ENCODE data around the gene HIP1. TPM values are rescaled to one million over a fixed set of nuclear protein-coding genes. Genes with fewer than 3 reads are reported as not detected.
"Not testable (repeated sequence)": the region's sequence is repeated elsewhere in the genome, so short reads cannot be mapped to it uniquely, and the experiment has no call there.

Gene HIP1
- total RNA-seq, 1 donor from 2014 or later = 30.9 TPM

DNA sequence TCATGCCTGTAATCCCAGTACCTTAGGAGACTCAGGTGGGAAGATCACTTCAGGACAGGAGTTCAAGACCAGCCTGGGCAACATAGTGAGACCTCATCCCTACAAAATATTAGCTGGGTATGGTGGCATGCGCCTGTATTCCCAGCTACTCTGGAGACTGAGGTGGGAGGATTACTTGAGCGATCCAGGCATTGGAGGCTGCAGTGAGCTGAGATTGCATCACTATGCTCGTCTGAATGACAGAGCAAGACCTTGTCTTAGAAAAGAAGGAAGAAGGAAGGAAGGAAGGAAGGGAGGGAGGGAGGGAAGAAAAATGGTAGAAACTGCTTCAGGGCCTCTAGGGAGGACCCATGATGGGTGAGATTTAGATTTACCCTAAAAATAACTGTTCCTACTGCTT, 134.3 kb downstream of the HIP1 start:
- TF ChIP-seq, protein P1, sequence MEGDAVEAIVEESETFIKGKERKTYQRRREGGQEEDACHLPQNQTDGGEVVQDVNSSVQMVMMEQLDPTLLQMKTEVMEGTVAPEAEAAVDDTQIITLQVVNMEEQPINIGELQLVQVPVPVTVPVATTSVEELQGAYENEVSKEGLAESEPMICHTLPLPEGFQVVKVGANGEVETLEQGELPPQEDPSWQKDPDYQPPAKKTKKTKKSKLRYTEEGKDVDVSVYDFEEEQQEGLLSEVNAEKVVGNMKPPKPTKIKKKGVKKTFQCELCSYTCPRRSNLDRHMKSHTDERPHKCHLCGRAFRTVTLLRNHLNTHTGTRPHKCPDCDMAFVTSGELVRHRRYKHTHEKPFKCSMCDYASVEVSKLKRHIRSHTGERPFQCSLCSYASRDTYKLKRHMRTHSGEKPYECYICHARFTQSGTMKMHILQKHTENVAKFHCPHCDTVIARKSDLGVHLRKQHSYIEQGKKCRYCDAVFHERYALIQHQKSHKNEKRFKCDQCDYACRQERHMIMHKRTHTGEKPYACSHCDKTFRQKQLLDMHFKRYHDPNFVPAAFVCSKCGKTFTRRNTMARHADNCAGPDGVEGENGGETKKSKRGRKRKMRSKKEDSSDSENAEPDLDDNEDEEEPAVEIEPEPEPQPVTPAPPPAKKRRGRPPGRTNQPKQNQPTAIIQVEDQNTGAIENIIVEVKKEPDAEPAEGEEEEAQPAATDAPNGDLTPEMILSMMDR (IDR thresholded peaks at IDR 0.05; ENCODE audit: unreplicated experiment) = no peak
- no peaks in the 10 kb centered on the region for H3K27me3 Mint-ChIP-seq (ENCODE audit: low read depth)

DNA sequence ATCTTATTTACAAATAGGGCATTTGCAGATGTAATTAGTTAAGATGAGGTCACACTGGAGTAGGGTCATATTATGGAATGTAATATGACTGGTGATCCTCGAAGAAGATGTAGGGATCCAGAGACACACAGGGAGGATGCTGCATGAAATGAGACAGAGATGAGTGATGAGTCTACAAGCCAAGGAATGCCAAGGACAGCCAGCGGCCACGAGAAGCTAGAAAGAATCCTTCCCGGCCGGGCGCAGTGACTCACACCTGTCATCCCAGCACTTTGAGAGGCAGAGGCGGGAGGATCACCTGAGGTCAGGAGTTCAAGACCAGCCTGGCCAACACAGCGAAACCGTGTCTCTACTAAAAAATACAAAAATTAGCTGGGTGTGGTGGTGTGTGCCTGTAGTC, 135.9 kb downstream of the HIP1 start:
- not testable (repeated sequence) for H3K4me1 Mint-ChIP-seq; H3K4me3 Mint-ChIP-seq; H3K27ac Mint-ChIP-seq; H3K36me3 Mint-ChIP-seq; DNase-seq (ENCODE audit: low spot score in 2 of 2, unreplicated experiment in 2 of 2); H3K9me3 Mint-ChIP-seq; H3K27me3 Mint-ChIP-seq (ENCODE audit: low read depth)

More for the DNA sequence above, 134.3 kb downstream of the HIP1 start:
- H3K9me3 Mint-ChIP-seq = no peaks in the 10 kb centered on the region
- H3K4me3 Mint-ChIP-seq = no peak overlapping the region
- no peaks in the 10 kb centered on the region for H3K36me3 Mint-ChIP-seq
- no peak for DNase-seq (ENCODE audit: low spot score in 2 of 2, unreplicated experiment in 2 of 2)
- H3K27ac Mint-ChIP-seq = no peak overlapping the region
- peaks cover 3% of the 10 kb centered on the region for H3K4me1 Mint-ChIP-seq

DNA sequence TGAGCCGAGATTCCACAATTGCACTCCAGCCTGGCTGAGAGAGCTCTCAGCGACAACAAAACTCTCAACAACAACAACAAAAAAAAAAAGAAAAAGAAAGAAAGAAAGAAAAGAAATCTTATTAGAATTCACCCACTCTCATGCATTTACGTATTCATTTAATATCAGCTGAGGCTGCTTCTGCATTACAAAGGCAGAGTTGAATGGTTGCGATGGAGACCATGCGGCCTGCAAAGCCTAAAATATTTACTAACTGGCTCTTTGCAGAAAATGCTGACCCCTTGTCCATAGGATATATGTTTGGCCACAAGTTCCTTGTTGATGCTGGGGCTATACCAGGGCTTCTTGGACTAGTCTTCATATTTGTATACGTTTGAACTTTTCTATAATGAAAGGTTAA, 137.2 kb downstream of the HIP1 start:
- Mint-ChIP-seq H3K36me3 (peaks cover 3% of the 10 kb centered on the region), H3K4me3 (no peak overlapping the region), H3K9me3 (no peaks in the 10 kb centered on the region), H3K27ac (no peak overlapping the region), H3K4me1 (peaks cover 10% of the 10 kb centered on the region), H3K27me3 (ENCODE audit: low read depth) (no peaks in the 10 kb centered on the region)
- DNase-seq (ENCODE audit: low spot score in 2 of 2, unreplicated experiment in 2 of 2) = no peak
- TF ChIP-seq, protein P1 (IDR thresholded peaks at IDR 0.05; ENCODE audit: unreplicated experiment) = no peak

DNA sequence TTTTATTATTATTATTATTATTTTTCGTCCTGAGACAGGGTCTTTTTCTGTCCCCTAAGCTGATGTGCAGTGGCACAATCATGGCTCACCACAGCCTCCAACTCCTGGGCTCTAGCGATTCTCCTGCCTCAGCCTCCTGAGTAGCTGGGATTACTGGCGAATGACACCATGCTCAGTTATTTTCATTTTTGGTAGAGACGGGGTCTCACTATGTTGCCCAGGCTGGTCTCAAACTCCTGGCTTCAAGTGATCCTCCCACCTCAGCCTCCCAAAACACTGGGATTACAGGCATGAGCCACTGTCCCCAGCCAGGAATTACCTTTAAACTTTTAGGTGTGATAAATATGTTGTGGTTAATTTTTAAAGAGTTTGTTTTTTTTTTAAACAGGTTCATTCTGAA, 138.0 kb downstream of the HIP1 start:
- H3K27me3 Mint-ChIP-seq (ENCODE audit: low read depth); DNase-seq (ENCODE audit: low spot score in 2 of 2, unreplicated experiment in 2 of 2); H3K36me3 Mint-ChIP-seq; H3K27ac Mint-ChIP-seq; H3K9me3 Mint-ChIP-seq; H3K4me1 Mint-ChIP-seq; H3K4me3 Mint-ChIP-seq: not testable (repeated sequence)

DNA sequence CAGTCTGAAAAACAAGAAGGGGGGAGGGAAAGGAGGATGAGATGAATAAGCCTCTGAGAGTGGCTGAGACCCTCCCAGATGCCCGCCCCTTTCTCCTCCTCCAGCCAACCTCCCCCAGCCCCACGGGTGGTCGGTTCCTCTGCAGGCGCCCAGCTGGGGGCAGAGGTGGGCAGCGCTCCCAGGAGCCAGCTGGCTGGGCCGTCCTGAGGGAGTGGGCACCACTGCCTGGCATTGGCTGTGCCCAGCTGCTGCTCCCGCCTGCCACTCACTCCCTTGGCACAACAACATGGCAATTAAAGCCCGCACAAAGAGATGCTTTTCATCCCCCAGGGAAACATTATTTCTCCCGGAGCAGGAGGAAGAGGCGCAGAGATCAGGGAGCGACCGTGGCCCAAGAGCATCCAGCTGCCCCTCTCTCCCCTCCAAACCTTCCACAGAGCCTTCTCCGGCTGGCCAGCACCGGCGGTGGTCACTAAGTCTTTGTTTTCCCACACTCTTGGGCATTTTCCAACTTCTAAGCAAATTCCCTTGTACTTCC, 139.4 kb downstream of the HIP1 start:
- Mint-ChIP-seq H3K27me3 (ENCODE audit: low read depth) (no peaks in the 10 kb centered on the region), H3K36me3 (peaks cover 5% of the 10 kb centered on the region), H3K4me3 (no peak overlapping the region), H3K4me1 (peaks cover 10% of the 10 kb centered on the region), H3K27ac (no peak overlapping the region), H3K9me3 (no peaks in the 10 kb centered on the region)
- DNase-seq (ENCODE audit: low spot score in 2 of 2, unreplicated experiment in 2 of 2) = no peak
- TF ChIP-seq, protein P1 (IDR thresholded peaks at IDR 0.05; ENCODE audit: unreplicated experiment) = no peak

DNA sequence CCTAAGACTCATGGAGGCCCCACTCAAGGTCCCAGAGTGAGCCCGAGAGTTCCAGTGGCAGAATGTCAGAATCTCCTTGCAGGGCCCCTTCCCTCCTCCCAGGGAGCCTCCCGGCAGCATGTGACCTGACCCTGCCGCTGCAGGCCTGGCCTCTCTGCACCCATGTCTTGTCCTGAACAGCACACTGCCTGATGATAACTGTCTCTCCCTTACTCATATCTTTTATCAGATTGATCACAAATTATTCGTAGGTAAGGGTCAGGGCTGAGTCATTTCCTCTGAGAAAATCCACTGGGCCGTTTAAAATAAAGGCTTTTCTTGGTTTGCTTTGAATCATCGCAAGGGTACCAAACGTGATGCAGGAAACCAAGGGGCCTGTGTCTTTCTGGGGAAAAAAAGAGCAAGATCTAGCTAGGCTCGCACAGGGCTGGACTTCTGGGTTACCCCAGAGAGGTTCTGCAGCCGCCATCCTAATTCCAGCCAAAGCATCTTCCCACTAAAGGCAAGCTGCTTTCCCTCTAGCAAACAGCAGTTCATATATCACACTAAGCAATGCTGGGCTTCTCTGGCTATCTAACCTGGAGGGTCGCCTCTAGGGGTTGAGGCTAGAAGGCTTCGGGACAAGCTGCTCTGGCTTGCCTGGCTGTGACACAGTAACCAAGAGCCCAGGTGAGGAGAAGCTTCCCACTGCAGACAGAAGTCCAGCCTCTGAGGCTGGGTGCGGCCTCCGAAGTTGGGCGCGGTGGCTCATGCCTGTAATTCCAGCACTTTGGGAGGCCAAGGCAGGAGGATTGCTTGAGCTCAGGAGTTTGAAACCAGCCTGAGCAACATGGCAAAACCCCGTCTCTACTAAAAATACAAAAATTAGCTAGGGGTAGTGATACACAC, 141.8 kb downstream of the HIP1 start:
- Mint-ChIP-seq H3K36me3 (peaks cover 16% of the 10 kb centered on the region), H3K27ac (no peak overlapping the region)

More for the DNA sequence above, 141.8 kb downstream of the HIP1 start:
- Mint-ChIP-seq H3K4me3 (no peak overlapping the region), H3K27me3 (ENCODE audit: low read depth) (no peaks in the 10 kb centered on the region), H3K9me3 (no peaks in the 10 kb centered on the region), H3K4me1 (peaks cover 10% of the 10 kb centered on the region)
- DNase-seq (ENCODE audit: low spot score in 2 of 2, unreplicated experiment in 2 of 2) = no peak
- TF ChIP-seq, protein P1 (IDR thresholded peaks at IDR 0.05; ENCODE audit: unreplicated experiment) = no peak
